Peyer's patch (tissue), 4 donors: ENCODE measurements around the gene PRKCH.

Experiments
- POLR2A ChIP-seq, 2 donors: fragments of 450-650 bp; IDR thresholded peaks; one replicate each; pipeline ENCODE4 v1.5.1; 2017; ENCODE audit warnings: antibody characterized with exemption in 2 of 2, mild to moderate bottlenecking in 2 of 2, moderate library complexity in 2 of 2
- TF ChIP-seq, protein P1 (sequence below), 6 experiments: fragments of 450-650 bp in 4 of 6; fragments of 200-600 bp in 2 of 6; sonication (generic) in 1 of 6; IDR thresholded peaks; one replicate each; pipeline ENCODE4 v1.5.1; 2017 to 2019; ENCODE audit warnings: antibody characterized with exemption in 6 of 6, mild to moderate bottlenecking in 3 of 6, moderate library complexity in 1 of 6

DNA sequence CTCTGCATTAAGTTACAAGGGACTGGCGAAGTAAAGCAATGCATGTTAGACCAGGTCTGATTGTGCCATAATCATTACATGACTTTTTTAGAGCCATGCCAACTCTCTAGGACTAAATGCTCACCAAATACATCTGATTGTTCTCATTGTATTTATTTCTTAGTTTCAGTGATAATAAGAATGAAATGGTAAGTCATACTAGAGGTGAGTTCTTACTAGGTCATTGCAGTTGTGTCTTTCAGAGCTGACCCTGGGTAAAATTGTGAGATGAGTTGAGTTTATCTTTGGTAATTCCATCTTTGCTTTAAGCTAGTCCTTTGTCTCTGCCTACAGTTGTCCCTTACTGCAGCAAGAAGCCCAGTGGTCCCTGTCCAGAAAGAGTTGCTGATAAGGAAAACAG lies 73.2 kb downstream of the PRKCH start:
- TF ChIP-seq, protein P1, sequence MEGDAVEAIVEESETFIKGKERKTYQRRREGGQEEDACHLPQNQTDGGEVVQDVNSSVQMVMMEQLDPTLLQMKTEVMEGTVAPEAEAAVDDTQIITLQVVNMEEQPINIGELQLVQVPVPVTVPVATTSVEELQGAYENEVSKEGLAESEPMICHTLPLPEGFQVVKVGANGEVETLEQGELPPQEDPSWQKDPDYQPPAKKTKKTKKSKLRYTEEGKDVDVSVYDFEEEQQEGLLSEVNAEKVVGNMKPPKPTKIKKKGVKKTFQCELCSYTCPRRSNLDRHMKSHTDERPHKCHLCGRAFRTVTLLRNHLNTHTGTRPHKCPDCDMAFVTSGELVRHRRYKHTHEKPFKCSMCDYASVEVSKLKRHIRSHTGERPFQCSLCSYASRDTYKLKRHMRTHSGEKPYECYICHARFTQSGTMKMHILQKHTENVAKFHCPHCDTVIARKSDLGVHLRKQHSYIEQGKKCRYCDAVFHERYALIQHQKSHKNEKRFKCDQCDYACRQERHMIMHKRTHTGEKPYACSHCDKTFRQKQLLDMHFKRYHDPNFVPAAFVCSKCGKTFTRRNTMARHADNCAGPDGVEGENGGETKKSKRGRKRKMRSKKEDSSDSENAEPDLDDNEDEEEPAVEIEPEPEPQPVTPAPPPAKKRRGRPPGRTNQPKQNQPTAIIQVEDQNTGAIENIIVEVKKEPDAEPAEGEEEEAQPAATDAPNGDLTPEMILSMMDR (IDR thresholded peaks at IDR 0.05) = no peak
- TF ChIP-seq POLR2A (IDR thresholded peaks at IDR 0.05) = no peak
